Bronchial epithelial cell (primary cell): ENCODE results near the gene ITGA8. TPM values are rescaled to one million over a fixed set of nuclear protein-coding genes. Genes with fewer than 3 reads are reported as not detected.
"Not testable (repeated sequence)": the region's sequence is repeated elsewhere in the genome, so short reads cannot be mapped to it uniquely, and the experiment has no call there.

Source experiments
- DNase-seq: peaks from one replicate; pipeline ENCODE4 v3.0.0-alpha.2; 2010; ENCODE audit warnings: low read depth
- FAIRE-seq: peaks from 2 replicates; lab custom pipeline; 2011; peaks lifted over from hg19 to GRCh38; lab: Jason Lieb, UNC
- H3K27me3 ChIP-seq: 2 replicates; pipeline ENCODE4 v1.5.1; 2011; ENCODE audit warnings: low read length; ENCODE audit not compliant: control insufficient read depth, insufficient read depth
- H3K36me3 ChIP-seq: 2 replicates; pipeline ENCODE4 v1.5.1; 2011; ENCODE audit warnings: low read length; ENCODE audit not compliant: control insufficient read depth, insufficient read depth
- H3K4me3 ChIP-seq: 2 replicates; pipeline ENCODE4 v1.5.1; 2011; ENCODE audit warnings: mild to moderate bottlenecking, low read depth, low read length, control low read depth
- CTCF ChIP-seq: IDR thresholded peaks from 2 replicates; pipeline ENCODE4 v1.5.1; 2011; ENCODE audit warnings: mild to moderate bottlenecking, moderate library complexity, low read length, control low read depth, inconsistent platforms; ENCODE audit not compliant: insufficient read depth, severe bottlenecking
- total RNA-seq: library from RNA; depleted of rRNA; stranded (reverse); fragments of >200 nt; gene quantifications from 2 replicates; pipeline ENCODE4 v1.2.1, GENCODE V29; 2014

Gene ITGA8
- total RNA-seq, 1 donor from 2014 or later, result under 0.01 TPM

- Histone ChIP-seq H3K36me3 (no peaks in the 10 kb centered on the region), H3K4me3 (no peak overlapping the region), H3K27me3 (no peaks in the 10 kb centered on the region)
- FAIRE-seq (peak; percentile 36), DNase-seq (no peak)
- TF ChIP-seq CTCF, result no peak
Observed at GRCh38 chr10:15588635-15589508, 130.8 kb downstream of the ITGA8 start.

DNA sequence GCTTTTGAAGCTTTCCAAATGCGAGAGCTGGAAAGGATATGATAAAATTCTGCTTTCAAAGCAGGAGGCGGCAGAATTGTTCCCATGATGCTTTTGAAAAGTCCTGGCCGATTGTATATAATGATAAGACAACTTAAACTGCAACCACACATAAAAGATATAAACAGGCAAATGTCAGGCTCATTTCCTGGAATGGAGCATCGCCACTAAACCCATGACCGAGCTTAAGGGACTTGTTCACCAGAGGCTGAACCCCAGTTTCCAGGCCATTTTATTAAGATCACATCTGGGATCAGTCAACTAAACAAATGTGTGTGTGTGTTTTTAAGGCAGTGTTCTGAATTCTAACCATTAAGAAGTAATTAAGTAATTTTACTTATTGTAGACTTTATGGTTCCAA lies 131.6 kb downstream of the ITGA8 start:
- no peaks in the 10 kb centered on the region for H3K27me3 ChIP-seq
- H3K4me3 ChIP-seq, result no peak overlapping the region
- H3K36me3 ChIP-seq, result no peaks in the 10 kb centered on the region
- TF ChIP-seq CTCF, result no peak
- FAIRE-seq (no peak), DNase-seq (no peak)

- no peaks in the 10 kb centered on the region for H3K36me3 ChIP-seq
- FAIRE-seq (no peak), DNase-seq (no peak)
- H3K4me3 ChIP-seq, result no peak overlapping the region
- no peak for TF ChIP-seq CTCF
- no peaks in the 10 kb centered on the region for H3K27me3 ChIP-seq
Observed at GRCh38 chr10:15587271-15587670, 132.5 kb downstream of the ITGA8 start.

- FAIRE-seq (no peak), DNase-seq (peak; percentile 7)
- Histone ChIP-seq H3K27me3 (no peaks in the 10 kb centered on the region), H3K36me3 (no peaks in the 10 kb centered on the region), H3K4me3 (no peak overlapping the region)
- peak; percentile 40 for TF ChIP-seq CTCF
Observed at GRCh38 chr10:15585303-15585715, 134.4 kb downstream of the ITGA8 start.

DNA sequence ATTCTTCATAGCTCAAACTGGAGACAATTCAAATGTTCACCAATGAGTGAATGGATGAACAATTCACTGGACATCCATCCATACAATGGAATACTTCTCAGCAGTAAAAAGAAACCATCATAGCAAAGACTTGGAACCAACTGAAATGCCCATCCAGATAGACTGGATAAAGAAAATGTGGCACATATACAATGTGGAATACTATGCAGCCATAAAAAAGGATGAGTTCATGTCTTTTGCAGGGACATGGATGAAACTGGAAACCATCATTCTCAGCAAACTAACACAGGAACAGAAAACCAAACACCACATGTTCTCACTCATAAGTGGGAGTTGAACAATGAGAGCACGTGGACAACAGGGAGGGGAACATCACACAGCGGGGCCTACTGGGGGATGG lies 136.8 kb downstream of the ITGA8 start:
- H3K4me3 ChIP-seq, H3K27me3 ChIP-seq, FAIRE-seq, DNase-seq, H3K36me3 ChIP-seq: not testable (repeated sequence)

DNA sequence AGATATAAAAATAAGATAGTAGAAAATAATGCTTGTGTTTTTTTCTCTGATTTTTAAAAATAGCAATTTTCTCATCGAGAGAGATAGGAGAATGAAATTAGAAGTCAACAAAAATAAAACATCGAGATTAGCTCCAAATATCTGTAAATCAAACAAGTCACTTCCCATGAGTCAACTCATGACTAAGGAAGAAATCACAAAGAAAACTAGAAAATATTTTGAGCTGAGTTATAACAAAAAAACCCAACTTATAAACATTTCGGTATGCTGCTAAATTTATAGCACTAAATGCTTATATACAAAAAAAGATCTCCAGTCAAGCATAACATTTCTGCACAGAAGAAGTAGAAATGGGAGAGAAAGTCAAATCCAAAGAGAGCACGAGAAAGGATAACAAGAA lies 140.1 kb downstream of the ITGA8 start:
- no peak for DNase-seq
- no peaks in the 10 kb centered on the region for H3K27me3 ChIP-seq
- no peaks in the 10 kb centered on the region for H3K36me3 ChIP-seq
- TF ChIP-seq CTCF, result no peak
- no peak for FAIRE-seq
- H3K4me3 ChIP-seq, result no peak overlapping the region
